Measurements from ENCODE around the gene HBE1. TPM values are rescaled to one million over a fixed set of nuclear protein-coding genes. Genes with fewer than 3 reads are reported as not detected.

The HBE1 gene
- total and polyA plus RNA-seq, 10 donors = 0.21 to 1.8 (median 0.37) TPM; not detected in 5

GRCh38 chr11:5225480-5225871, 44.3 kb downstream of the HBE1 start:
- TF ChIP-seq CTCF (IDR thresholded peaks at IDR 0.05 in 8 of 11, conservative IDR thresholded peaks at IDR 0.05 in 3 of 11) = no peak
- TF ChIP-seq POLR2A (IDR thresholded peaks at IDR 0.05) = no peak
- no peak for TF ChIP-seq POLR2AphosphoS5 (IDR thresholded peaks at IDR 0.05)
- no peaks in the 10 kb centered on the region for H3K4me1 ChIP-seq
- H3K9me3 ChIP-seq = peaks cover 0 to 8% (median 0%) of the 10 kb centered on the region in 8 donors
- no peak overlapping the region for H3K27ac ChIP-seq
- intact Hi-C loops (cut with DNase I; ENCODE audit: low total_unique reads) = no loop called here
- DNase-seq = no peak
- WGBS, 5 donors = 62 to 83% (median 67%) methylated on average over 2 of the region's 2 CpGs
- no peaks in the 10 kb centered on the region for H3K36me3 ChIP-seq
- no peak overlapping the region for H3K4me3 ChIP-seq
- H3K27me3 ChIP-seq (replicated peaks in 1 of 7) = no peaks in the 10 kb centered on the region

DNA sequence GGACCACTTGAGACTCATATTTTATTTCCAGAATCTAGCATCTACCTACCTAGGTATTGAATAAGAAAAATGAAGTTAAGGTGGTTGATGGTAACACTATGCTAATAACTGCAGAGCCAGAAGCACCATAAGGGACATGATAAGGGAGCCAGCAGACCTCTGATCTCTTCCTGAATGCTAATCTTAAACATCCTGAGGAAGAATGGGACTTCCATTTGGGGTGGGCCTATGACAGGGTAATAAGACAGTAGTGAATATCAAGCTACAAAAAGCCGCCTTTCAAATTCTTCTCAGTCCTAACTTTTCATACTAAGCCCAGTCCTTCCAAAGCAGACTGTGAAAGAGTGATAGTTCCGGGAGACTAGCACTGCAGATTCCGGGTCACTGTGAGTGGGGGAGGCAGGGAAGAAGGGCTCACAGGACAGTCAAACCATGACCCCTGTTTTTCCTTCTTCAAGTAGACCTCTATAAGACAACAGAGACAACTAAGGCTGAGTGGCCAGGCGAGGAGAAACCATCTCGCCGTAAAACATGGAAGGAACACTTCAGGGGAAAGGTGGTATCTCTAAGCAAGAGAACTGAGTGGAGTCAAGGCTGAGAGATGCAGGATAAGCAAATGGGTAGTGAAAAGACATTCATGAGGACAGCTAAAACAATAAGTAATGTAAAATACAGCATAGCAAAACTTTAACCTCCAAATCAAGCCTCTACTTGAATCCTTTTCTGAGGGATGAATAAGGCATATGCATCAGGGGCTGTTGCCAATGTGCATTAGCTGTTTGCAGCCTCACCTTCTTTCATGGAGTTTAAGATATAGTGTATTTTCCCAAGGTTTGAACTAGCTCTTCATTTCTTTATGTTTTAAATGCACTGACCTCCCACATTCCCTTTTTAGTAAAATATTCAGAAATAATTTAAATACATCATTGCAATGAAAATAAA, 44.9 kb downstream of the HBE1 start:
- WGBS, 5 donors = 71 to 77% (median 74%) methylated on average over 6 of the region's 6 CpGs
- no peaks in the 10 kb centered on the region for H3K4me1 ChIP-seq
- no peaks in the 10 kb centered on the region for H3K36me3 ChIP-seq

GRCh38 chr11:5223686-5224085, 46.1 kb downstream of the HBE1 start:
- no peaks in the 10 kb centered on the region for H3K4me1 ChIP-seq
- intact Hi-C loops (cut with DNase I; ENCODE audit: low total_unique reads) = no loop called here
- no peaks in the 10 kb centered on the region for H3K36me3 ChIP-seq
- no peaks in the 10 kb centered on the region for H3K27me3 ChIP-seq (replicated peaks in 1 of 7)
- DNase-seq = no peak
- H3K27ac ChIP-seq = no peak overlapping the region
- TF ChIP-seq POLR2AphosphoS5 (IDR thresholded peaks at IDR 0.05) = no peak
- TF ChIP-seq POLR2A (IDR thresholded peaks at IDR 0.05) = no peak
- no peak for TF ChIP-seq CTCF (IDR thresholded peaks at IDR 0.05 in 8 of 11, conservative IDR thresholded peaks at IDR 0.05 in 3 of 11)
- H3K9me3 ChIP-seq = peaks cover 0 to 8% (median 0%) of the 10 kb centered on the region in 8 donors
- 50 to 85% (median 71%) methylated on average over 1 of the region's 1 CpG for WGBS, 5 donors
- no peak overlapping the region for H3K4me3 ChIP-seq

More for the DNA sequence above, 44.9 kb downstream of the HBE1 start:
- no peak overlapping the region for H3K4me3 ChIP-seq
- no peak overlapping the region for H3K27ac ChIP-seq
- TF ChIP-seq POLR2A (IDR thresholded peaks at IDR 0.05) (no peak), POLR2AphosphoS5 (IDR thresholded peaks at IDR 0.05) (no peak)
- peaks cover 0 to 8% (median 0%) of the 10 kb centered on the region in 8 donors for H3K9me3 ChIP-seq
- no peaks in the 10 kb centered on the region for H3K27me3 ChIP-seq (replicated peaks in 1 of 7)
- intact Hi-C loops (cut with DNase I; ENCODE audit: low total_unique reads) = no loop called here
- no peak for DNase-seq

GRCh38 chr11:5223146-5223545, 46.6 kb downstream of the HBE1 start:
- Histone ChIP-seq H3K4me1 (no peaks in the 10 kb centered on the region), H3K27me3 (replicated peaks in 1 of 7) (no peaks in the 10 kb centered on the region), H3K36me3 (no peaks in the 10 kb centered on the region), H3K27ac (no peak overlapping the region), H3K4me3 (no peak overlapping the region), H3K9me3 (peaks cover 0 to 8% (median 0%) of the 10 kb centered on the region in 8 donors)
- DNase-seq = no peak
- no peak for TF ChIP-seq CTCF (IDR thresholded peaks at IDR 0.05 in 8 of 11, conservative IDR thresholded peaks at IDR 0.05 in 3 of 11)
- no peak for TF ChIP-seq POLR2A (IDR thresholded peaks at IDR 0.05)
- no peak for TF ChIP-seq POLR2AphosphoS5 (IDR thresholded peaks at IDR 0.05)
- 87 to 95% (median 88%) methylated on average over 6 of the region's 6 CpGs for WGBS, 5 donors
- intact Hi-C loops (cut with DNase I; ENCODE audit: low total_unique reads) = no loop called here

Other genes starting within 250 kb of the HBE1 start
- not detected for gene OR52J3, start 223.4 kb downstream of the HBE1 start, total RNA-seq
- not detected for gene OR52J3, start 223.4 kb downstream of the HBE1 start, polyA plus RNA-seq
- not detected for gene OR52E2, start 210.3 kb downstream of the HBE1 start, total RNA-seq
- not detected for gene OR52E2, start 210.3 kb downstream of the HBE1 start, polyA plus RNA-seq
- not detected for gene OR52E1, start 200.4 kb downstream of the HBE1 start, total RNA-seq
- not detected for gene OR52E1, start 200.4 kb downstream of the HBE1 start, polyA plus RNA-seq
- not detected for gene OR52A5, start 131.6 kb downstream of the HBE1 start, total RNA-seq
- gene OR52A5, start 131.6 kb downstream of the HBE1 start, polyA plus RNA-seq = not detected
- not detected for gene OR52A1, start 115.2 kb downstream of the HBE1 start, total RNA-seq
- gene OR52A1, start 115.2 kb downstream of the HBE1 start, polyA plus RNA-seq = not detected
- gene OR51V1, start 69.3 kb downstream of the HBE1 start, total RNA-seq = not detected
- gene OR51V1, start 69.3 kb downstream of the HBE1 start, polyA plus RNA-seq = not detected
- over 10,000 TPM in 2 of 7 donors, 1,000 to 10,000 TPM in 3, 100 to 1,000 TPM in 2; 465 to 40,257 (median 5,354) TPM for gene HBB, start 42.9 kb downstream of the HBE1 start, total RNA-seq
- 1,000 to 10,000 TPM in 1 of 3 donors, 100 to 1,000 TPM in 2; 107 to 1,699 (median 207) TPM for gene HBB, start 42.9 kb downstream of the HBE1 start, polyA plus RNA-seq
- gene HBD, start 35.5 kb downstream of the HBE1 start, total RNA-seq = 100 to 1,000 TPM in 1 of 7 donors, 10 to 100 TPM in 3, 1 to 10 TPM in 3; 1.5 to 327 (median 20.6) TPM
- 10 to 100 TPM in 1 of 3 donors, 1 to 10 TPM in 2; 1.0 to 12.5 (median 1.5) TPM for gene HBD, start 35.5 kb downstream of the HBE1 start, polyA plus RNA-seq
- 10 to 100 TPM in 1 of 7 donors, 1 to 10 TPM in 1, not detected in 5; 1.2 to 15.0 TPM for gene HBG1, start 20.1 kb downstream of the HBE1 start, total RNA-seq
- under 1 TPM in 1 of 3 donors, not detected in 2; 0.21 TPM for gene HBG1, start 20.1 kb downstream of the HBE1 start, polyA plus RNA-seq
- 10 to 100 TPM in 2 of 7 donors, 1 to 10 TPM in 3, not detected in 2; 1.3 to 19.6 (median 9.1) TPM for gene HBG2, start 15.2 kb downstream of the HBE1 start, total RNA-seq
- 1 to 10 TPM in 1 of 3 donors, under 1 TPM in 1, not detected in 1; 0.29 to 4.2 TPM for gene HBG2, start 15.2 kb downstream of the HBE1 start, polyA plus RNA-seq
- not detected for gene OR51B4, start 32.0 kb upstream of the HBE1 start, total RNA-seq
- gene OR51B4, start 32.0 kb upstream of the HBE1 start, polyA plus RNA-seq = not detected
- not detected for gene OR51B2, start 54.4 kb upstream of the HBE1 start, total RNA-seq
- gene OR51B2, start 54.4 kb upstream of the HBE1 start, polyA plus RNA-seq = not detected
- 1 to 10 TPM in 3 of 7 donors, under 1 TPM in 4; 0.44 to 3.0 (median 0.89) TPM for gene OR51B5, start 73.6 kb upstream of the HBE1 start, total RNA-seq
- gene OR51B5, start 73.6 kb upstream of the HBE1 start, polyA plus RNA-seq = not detected
- not detected for gene OR51B6, start 81.6 kb upstream of the HBE1 start, total RNA-seq
- not detected for gene OR51B6, start 81.6 kb upstream of the HBE1 start, polyA plus RNA-seq
- gene OR51M1, start 113.9 kb upstream of the HBE1 start, total RNA-seq = not detected
- not detected for gene OR51M1, start 113.9 kb upstream of the HBE1 start, polyA plus RNA-seq
- not detected for gene OR51Q1, start 152.2 kb upstream of the HBE1 start, total RNA-seq
- not detected for gene OR51Q1, start 152.2 kb upstream of the HBE1 start, polyA plus RNA-seq
- gene OR51I1, start 171.6 kb upstream of the HBE1 start, total RNA-seq = under 1 TPM in 2 of 7 donors, not detected in 5; 0.40 to 0.73 TPM
- gene OR51I1, start 171.6 kb upstream of the HBE1 start, polyA plus RNA-seq = not detected
- gene OR51I2, start 179.4 kb upstream of the HBE1 start, total RNA-seq = not detected
- gene OR51I2, start 179.4 kb upstream of the HBE1 start, polyA plus RNA-seq = not detected
- gene OR52D1, start 218.7 kb upstream of the HBE1 start, total RNA-seq = not detected
- gene OR52D1, start 218.7 kb upstream of the HBE1 start, polyA plus RNA-seq = not detected
- 1 to 10 TPM in 3 of 7 donors, under 1 TPM in 4; 0.29 to 3.7 (median 0.52) TPM for gene UBQLN3, start 240.0 kb upstream of the HBE1 start, total RNA-seq
- not detected for gene UBQLN3, start 240.0 kb upstream of the HBE1 start, polyA plus RNA-seq
- 1 to 10 TPM in 4 of 7 donors, under 1 TPM in 3; 0.87 to 2.3 (median 1.1) TPM for gene UBQLNL, start 246.8 kb upstream of the HBE1 start, total RNA-seq
- gene UBQLNL, start 246.8 kb upstream of the HBE1 start, polyA plus RNA-seq = under 1 TPM; 0.33 to 0.93 (median 0.74) TPM

Data from spleen (tissue), 11 donors.